Activated effector memory CD4-positive, alpha-beta T cell treated with anti-CD3 and anti-CD28 coated beads, Interleukin-2, amount 50 U/mL, for 16 hours (primary cell): ENCODE data around the gene GIPC1.

Source experiments
- DNase-seq: peaks from one replicate; pipeline ENCODE4 v3.0.0-alpha.2; 2020

Gene GIPC1

DNA sequence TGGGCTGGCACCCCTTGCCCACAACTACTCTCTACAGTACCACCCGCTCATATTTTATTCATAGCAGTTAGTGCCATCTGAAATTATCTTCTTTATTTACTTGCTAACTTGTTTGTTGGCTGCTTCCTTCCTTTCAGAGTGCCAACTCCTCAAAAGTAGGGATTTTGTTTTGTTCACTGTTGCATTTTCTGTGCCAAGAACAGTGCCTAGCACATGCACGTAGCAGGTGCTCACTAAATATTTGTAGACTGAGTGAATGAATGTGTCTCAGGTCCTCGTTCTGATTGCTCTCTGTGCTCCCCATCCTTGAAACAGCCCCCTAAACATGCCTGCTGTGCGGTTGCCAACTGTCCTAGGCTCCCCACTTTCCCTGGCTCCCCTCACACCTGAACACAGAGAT is 1.5 kb downstream of the GIPC1 start:
- DNase-seq: no peak

DNA sequence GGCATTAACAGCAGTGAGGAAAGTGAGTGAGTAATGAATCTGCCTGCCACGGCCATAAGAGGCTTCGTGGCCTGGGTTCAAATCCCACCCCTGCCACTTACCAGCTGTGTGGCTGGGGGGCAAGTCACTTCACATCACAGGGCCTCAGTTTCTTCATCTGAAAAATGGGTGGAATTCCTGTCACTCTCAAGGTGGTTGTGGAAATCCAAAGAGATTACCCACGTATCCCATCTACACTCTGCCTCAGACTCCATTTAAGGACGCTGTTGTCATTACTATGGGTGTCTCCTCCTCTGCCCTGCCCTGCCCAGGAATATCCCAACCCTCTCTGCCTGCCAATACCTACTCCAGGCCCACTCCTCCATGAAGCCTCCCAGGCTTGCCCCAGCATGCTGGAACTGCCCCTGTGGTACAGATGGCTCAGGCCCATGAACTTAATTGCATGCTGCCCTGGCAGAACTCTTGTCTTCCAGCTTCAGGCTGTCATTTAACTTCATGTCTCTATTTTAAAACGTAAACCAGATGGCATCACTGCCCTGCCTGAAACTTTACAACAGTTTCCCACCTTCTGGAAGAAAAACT is 3.1 kb downstream of the GIPC1 start:
- DNase-seq: no peak

DNA sequence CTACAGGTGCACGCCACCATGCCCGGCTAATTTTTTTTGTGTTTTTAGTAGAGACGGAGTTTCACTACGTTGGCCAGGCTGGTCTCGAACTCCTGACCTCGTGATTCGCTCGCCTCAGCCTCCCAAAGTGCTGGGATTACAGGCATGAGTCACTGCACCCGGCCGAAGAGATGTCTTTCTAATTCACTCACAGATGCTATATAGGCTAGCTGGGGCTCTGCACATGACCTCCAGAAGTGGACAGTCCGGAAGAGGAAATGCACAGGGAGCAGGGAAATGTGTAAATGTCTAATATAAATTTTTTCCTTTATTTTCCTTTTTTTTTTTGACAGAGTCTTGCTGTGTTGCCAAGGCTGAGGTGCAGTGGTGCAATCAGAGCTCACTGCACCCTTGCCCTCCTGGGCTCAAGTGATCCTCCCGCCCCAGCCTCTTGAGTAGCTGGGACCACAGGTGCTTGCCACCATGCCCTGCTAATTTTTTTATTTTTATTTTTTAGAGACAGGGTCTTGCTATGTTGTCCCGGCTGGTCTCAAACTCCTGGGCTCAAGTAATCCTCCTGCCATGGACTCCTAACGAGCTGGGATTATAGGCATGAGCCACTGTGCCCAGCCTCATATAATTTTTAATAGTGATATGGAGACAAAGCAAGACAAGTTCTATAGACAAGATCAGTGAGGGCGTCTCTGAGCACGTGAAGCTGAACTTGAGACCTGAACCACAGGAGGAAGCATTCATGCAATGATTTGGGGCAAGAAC is 8.4 kb downstream of the GIPC1 start:
- no peak for DNase-seq

DNA sequence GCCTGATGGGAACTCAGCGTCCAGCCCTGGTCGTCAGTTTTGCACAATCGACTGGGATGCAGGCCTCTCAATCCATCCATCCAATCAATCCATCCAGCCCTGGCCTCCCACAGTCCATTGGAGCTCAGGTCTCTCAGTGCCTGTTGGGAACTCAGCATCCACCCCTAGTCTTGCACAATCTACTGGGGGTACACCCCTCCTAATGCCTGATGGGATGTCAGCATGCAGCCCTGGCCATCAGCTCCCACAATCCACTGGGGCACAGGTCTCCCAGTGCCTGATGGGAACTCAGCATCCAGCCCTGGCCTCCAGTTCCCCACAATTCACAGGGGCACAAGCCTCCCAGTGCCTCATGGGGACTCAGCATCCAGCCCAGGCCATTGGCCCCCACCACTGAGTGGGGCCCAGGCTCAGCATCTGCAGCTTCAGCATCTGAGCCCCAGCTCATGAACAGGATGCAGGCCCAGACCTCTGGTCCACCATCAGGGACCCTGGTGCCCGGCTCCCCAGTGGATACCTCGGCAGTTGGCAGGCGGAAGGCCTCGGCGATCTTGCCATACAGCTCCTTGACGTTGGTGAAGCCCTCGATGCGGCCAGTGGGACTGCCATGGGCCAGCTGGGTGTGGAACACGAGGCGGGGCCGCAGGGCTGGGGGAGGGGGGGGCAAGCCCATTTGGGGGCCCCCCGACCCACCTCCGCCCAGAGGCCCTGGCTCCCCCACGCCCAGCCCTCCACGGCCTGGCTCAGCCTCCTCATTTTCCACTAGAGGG is 13.6 kb downstream of the GIPC1 start:
- no peak for DNase-seq

DNA sequence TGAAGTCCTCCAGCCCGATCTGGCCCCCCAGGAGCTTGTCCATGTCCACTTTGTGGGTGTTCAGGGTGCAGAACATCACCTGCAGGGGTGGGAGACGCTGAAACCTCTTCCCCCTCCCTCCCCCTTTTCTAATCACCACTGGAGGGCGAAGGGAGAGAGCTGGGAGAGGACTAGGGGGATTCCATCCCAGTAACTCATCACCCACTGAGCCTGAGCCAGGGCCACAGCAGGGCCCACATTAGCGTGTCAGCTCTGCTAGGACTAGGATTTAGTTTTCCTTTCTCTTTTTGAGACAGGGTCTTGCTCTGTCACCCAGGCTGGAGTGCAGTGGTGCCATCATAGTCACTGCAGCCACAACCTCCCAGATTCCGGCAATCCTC is 15.2 kb downstream of the GIPC1 start:
- DNase-seq: no peak

DNA sequence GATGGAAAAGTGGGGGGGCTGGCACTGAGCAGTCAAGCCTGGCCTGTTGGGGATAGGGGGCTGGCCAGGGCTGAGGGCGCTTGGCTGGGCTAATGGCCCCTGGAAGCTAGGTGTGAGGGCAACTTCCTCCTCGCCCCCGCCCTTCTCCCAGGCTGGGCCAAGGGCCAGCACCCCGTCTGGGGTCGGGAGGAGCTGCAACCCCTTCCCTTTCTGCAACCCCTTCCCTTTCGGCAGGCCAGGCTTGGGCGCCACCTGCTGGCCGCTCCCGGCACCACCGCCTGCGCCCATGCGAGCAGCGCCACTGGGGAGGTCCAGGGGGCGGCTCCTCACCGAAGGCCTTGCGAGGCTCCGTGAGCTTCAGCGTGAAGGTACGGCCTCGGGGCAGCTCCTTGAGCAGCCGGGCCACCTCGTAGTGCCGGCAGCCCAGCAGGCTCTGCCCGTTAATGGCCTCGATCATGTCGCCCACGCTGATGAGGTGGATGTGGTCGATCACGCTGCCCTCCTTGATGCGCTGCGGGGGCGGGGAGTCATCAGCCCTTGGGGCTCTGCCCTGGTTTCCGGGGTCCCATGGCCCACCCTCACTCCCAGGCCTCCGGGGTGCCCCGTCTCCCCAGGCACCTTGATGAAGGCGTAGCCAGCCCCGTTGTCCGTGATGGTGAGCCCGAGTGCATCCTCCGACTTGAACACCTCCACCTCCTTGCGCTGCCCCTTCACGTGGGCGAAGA is 15.8 kb downstream of the GIPC1 start:
- DNase-seq: peak; percentile 91

DNA sequence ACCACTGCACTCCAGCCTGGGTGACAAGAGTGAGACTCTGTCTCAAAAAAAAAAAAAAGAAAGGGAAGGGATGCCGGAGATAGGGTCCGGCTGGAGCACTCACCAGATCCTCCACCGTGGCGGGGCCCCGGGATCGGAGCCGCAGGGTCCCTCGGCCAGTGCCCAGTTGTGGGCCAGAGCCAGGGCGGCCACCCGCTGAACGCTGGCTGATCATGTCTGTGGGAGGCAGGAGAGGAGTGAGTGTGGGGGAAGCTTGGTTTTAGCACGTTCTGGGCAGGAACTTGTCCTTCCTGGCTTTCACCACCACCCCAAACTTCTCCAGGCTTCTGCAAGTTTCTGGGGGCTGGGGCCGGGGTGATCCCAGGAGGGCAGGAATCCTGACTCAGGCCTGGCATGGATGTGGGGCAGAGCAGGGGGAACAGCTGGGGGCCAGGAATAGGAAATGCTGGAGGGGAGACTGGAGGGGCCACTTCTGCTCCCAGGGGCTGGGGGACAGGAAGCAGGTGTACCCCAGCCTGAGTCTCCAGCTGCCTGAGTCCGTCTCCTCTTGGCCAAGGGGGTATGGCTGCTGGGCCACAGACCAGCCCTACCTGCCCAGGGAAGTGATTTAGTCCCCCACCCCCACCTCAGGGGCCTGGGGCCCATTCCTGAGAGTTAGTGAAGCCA is 16.5 kb downstream of the GIPC1 start:
- no peak for DNase-seq

DNA sequence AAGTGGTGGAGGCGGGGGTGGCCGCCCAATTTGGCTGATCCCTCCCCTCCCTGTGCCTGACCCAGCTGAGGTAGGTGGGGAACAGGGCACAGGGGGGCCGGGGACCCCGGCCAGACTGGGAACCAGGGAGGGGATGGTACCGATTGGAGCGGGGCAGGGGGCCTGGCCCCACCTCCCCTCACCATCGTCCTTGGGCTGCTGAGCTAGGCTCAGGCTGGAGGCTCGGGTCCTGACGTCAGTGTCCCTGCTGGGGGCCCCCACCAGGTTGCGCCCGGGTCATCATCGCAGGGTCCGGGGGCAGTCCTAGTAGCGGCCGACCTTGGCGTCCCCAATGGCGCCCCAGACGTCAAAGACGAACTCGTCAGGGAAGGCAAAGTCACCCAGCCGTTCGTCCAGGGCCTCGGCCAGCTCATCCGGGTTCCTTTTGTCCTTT is 17.8 kb downstream of the GIPC1 start:
- no peak for DNase-seq

DNA sequence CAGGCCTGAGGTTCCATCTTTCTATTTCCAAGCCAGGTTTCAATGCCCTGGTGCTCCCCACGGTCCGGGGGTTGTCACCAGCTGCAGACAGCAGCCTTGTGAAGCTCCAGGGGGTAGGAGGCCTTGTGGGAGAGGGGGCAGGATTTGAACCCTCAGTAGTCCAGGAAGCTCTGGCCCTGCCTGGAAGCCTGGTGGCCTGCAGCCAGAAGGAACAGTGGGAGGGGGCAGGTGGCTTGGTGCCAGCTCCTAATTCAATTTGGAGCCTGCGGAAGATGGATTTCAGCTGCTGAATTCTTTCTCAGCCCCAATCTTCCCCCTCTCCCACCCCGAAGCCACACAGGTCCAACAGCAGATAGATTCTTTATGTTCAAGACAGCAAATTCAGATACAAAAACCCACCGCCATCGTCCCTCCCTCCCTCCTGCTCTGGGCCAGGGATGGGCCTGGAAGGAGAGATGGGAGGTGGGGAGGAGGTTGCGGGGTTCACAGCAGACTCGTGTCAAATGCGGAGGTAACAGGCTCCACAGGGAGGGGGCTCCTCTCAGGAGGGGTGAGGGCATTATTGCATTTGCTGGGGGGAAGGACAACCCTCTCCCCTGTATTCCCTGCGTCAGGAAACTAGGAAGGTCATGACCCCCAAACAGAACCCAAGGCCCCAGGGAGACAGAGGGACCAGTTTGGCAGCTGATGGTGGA is 18.4 kb downstream of the GIPC1 start:
- no peak for DNase-seq

DNA sequence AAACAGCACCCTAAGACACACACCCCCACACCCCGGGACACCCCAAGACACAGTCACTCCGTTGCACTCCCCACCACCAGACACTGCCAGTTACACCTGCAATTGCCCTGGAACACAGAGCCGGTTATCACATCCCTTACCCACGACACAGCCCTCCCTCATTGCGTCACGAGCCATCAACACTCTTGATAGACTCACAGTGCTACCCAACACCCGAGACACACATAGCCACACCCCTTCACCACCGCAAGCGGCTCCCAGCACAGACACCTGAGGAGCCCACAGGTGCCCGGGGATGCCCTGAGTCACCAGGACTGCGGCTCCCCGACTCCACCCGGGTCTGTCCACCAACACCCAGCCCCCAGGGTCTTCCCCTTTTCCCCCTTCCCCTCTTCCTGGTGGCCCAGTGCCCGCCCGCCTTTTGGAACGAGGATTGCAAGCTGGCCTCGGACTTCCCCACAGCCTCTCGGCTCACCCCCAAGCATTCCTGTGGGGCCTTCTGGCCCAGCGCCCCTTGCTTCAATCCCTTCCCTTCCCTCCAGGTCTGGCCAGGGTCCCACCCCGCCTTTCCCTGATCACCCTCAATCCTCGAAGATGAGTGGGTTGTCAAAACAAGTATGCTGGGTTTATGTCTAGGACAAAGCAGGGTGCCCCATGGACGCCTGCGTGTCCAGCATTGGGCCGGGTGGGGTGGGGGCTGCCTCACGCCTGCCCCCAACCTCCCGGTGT is 19.1 kb downstream of the GIPC1 start:
- no peak for DNase-seq

DNA sequence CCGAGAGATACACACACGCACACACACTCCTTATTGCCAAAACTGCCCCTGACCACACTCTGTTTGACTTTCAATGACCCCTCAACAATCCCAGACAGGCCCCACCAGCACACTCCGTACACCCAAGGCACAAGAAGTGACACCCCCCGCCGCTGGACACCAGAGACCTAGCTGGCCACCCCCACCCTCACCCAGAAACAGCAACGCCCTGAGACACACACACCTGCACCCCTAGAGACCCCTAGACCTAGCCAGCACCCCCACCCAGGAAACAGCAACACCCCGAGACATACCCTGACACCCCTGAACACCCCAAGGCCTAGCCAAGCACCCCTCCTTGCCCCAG is 19.6 kb downstream of the GIPC1 start:
- no peak for DNase-seq

DNA sequence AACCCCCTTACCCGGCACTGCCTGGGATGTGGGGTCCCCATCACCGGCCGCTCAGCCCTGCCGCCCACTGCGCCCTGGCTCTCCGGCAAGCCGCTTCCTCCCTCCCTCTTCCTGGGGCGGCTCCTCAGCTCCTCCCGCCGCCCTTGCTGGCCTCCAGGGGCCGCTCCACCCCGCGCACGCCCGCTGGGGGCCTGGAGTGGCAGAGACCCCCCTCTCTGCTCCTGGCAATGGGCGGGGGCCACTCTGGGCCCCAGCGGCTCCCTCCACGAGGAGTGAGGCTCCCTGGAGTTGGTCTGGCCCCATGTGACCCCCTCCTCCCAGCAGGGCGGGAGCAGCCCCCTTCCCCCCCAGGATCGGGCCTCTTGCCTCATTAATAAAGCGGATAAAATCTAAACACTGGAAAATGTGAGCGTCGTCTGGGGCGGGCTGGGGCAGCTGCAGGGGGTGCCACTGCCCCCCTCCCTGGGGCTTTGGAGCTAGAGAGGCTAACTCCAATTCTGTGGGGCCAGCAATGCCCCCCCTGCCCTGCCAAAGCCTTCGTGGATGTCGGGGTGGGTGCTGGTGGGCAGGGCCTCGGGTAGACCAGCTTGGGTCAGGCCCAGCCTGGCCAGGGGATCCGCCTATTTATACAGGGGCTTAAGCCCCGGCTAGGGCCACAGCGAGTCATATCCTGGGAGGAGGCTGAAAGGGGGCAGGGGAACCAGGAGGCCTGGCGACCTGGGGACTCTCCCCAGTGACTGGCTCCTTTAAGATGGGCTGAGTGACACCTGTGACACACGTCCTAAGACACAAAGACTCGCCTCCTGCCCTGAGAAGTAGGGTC is 20.5 kb downstream of the GIPC1 start, which contains the start of gene PTGER1:
PTGER1 (minus strand) TSS at position 104 of the 823 bp plus-strand sequence. CDS start 1,034 bp downstream, outside the sequence.
- DNase-seq: no peak

DNA sequence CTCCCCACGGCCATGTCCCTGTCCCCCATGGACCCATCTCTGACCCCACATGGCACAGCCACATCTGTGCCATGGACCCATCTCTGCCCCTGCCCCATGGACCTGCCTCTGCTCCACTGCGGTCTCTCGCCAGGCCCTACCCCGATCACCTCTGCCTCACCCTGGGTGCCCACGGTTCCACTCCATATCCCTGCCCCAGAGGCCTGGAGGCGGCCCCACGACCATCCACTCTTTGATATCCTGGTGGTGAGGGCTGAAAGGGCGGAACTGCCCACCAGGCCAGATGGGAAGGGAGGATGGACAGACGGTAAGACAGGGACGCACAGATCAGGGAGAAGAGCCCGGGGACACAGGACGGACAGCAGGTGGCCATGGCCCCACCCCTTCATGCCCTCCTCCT is 21.1 kb downstream of the GIPC1 start:
- DNase-seq: no peak

DNA sequence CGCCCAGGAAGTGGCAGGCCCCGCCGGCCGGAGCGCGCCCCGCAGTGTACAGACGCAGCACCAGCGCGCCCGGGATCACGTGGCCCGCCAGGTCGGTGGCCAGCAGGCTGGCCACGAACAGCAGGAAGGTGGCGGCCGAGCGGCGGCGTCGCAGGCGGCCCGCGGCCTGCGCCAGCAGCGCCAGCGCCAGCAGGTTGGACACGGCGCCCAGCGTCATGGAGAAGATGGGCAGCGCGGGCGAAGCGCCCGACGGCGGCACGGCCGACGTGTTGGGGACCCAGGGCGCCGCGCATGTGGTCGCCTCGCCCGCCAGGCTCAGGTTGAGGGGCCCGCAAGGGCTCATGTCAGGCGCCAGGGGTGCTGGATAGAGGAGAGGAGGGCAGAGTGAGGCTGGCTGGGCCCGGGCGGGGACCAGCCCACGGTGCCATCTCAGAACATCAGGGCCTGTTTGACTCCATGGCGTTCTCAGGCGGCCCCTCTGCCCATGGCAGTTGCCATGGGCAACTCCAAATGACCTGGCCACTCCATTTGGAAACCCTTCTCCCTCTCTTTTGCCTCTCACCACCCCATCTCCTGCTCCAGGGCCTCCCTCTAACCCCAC is 21.8 kb downstream of the GIPC1 start:
- DNase-seq: no peak

DNA sequence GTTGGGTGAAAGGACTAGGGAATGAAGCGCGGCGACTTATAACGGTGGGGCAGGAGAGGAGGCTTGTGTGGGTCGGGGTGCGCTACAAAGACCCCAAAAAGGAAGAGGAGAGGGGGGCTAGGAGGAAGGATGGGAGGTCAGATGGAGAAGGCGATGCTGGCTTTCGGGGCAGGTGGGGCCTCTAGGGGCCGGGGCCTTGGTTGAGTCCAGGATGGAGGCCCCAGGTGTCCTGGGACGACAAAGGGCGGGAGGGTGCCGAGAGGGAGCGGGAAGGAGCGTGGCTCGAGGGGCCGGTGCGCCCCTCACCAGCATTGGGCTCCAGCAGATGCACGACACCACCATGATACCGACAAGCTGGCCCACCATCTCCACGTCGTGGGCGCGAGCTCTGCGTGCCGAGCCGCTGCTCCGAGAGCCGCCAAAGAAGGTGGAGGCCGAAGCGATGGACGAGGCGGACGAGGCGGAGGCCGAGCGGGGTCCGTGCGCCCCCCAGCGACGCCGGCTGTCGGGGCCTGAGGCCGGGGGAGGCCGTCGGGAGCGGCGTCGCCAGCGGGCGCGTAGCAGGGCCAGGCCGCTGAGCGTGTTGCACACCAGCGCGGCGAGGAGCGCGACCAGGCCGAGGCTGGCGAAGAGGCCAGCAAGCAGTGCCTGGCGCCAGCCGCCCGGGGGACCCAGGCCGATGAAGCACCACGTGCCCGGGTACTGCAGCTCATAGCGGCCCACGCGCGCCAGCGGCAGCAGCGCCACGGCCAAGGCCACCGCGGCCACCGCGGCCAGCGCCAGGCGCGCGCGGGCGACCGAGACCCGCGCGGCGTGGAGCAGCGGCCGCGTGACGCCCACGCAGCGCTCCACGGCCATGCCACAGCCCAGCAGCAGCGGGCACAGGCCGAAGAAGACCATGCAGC is 22.6 kb downstream of the GIPC1 start:
- DNase-seq: no peak

DNA sequence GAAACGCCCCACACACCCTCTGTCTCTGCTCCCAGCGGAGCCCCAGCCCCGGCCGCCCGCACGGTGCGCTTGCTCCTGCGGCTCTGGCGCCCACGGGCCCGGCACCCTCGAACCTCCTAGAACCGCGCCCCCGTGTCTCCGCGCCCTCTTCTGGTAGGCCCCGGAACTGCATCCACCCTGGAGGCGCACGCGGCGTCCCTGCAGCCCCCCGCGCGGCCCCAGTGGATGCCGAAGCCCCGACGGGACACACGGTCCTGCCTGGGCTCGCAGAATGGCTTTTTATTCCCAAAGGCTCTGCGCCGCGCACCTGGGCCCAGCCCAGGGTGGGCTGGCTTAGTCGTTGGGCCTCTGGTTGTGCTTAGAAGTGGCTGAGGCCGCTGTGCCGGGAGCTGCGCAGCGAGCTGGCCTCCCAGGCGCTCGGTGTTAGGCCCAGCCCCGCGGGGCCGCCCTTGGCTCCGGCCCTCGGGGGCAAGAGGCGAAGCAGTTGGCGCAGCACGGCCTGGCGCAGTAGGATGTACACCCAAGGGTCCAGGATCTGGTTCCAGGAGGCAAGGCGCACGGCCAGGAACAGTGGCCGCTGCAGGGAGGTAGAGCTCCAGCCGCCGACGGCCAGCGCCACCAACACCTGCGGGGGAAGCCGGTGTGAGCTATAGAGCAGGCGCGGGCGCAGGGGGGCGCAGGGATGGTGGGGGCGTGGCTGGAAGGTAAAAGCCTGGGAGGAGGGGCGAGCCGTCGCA is 23.6 kb downstream of the GIPC1 start:
- peak; percentile 95 for DNase-seq

DNA sequence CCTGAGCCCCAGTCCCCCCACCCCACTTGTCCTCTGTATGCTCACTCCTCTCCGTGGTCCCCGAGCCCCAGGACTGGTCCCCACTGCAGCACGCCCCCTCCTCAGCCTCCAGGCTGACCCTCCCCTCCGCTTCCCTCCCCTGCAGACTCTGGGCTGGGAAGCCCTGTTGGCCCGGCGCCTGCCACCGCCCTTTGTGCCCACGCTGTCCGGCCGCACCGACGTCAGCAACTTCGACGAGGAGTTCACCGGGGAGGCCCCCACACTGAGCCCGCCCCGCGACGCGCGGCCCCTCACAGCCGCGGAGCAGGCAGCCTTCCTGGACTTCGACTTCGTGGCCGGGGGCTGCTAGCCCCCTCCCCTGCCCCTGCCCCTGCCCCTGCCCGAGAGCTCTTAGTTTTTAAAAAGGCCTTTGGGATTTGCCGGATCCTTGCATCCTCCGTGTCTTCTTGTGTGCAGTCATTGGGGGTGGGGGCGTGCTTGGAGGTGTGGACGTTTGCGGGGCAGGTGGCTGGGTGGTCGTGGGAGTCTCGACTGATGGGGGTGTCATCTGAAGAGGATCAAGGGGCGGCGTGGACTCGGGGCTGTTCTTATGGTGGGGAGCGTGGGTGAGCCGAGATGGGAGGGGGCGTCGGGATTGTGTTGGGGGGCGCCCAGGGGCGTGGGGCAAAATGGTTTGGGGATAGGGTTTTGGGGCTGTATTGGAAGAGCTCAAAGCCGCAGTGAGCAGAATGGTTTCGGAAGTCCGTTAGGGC is 24.3 kb downstream of the GIPC1 start:
- no peak for DNase-seq
